GM23338 (cell line): ENCODE data around the gene SRF. TPM values are rescaled to one million over a fixed set of nuclear protein-coding genes. Genes with fewer than 3 reads are reported as not detected.
"Not testable (repeated sequence)": the region's sequence is repeated elsewhere in the genome, so short reads cannot be mapped to it uniquely, and the experiment has no call there.

ENCODE experiments used
- ATAC-seq: fragments of 200-7000 bp; cut with Tn5 transposase; 3 replicates; pipeline ENCODE4 v1.9.1; 2020
- DNase-seq: peaks from one replicate; pipeline ENCODE4 v3.0.0-alpha.2; 2015; ENCODE audit warnings: low spot score
- H2AFZ ChIP-seq: fragments of 200-600 bp; sonication (generic); 2 replicates; pipeline ENCODE4 v1.8.0; 2016; ENCODE audit warnings: antibody characterized with exemption, mild to moderate bottlenecking, moderate library complexity
- H3F3A ChIP-seq: fragments of 200-600 bp; sonication (generic); replicated peaks from 2 replicates; pipeline ENCODE4 v1.8.0; 2017; ENCODE audit warnings: antibody characterized with exemption, mixed run types, low read depth
- H3K27ac ChIP-seq: fragments of 200-600 bp; sonication (generic); 2 replicates; pipeline ENCODE4 v1.6.1; 2016; ENCODE audit warnings: low read depth
- H3K27me3 ChIP-seq: fragments of 200-600 bp; sonication (generic); 2 replicates; pipeline ENCODE4 v1.8.0; 2016; ENCODE audit warnings: mild to moderate bottlenecking, mixed run types, moderate library complexity; ENCODE audit not compliant: insufficient read depth
- H3K36me3 ChIP-seq: fragments of 200-600 bp; sonication (generic); 2 replicates; pipeline ENCODE4 v1.8.0; 2016; ENCODE audit warnings: mild to moderate bottlenecking; ENCODE audit not compliant: insufficient read depth
- H3K4me1 ChIP-seq: fragments of 200-600 bp; sonication (generic); 2 replicates; pipeline ENCODE4 v1.8.0; 2016; ENCODE audit warnings: mild to moderate bottlenecking, moderate library complexity; ENCODE audit not compliant: insufficient read depth
- H3K4me2 ChIP-seq: fragments of 200-600 bp; sonication (generic); 2 replicates; pipeline ENCODE4 v1.7.1; 2017; ENCODE audit warnings: mixed run types
- H3K4me3 ChIP-seq: fragments of 200-600 bp; sonication (generic); 2 replicates; pipeline ENCODE4 v1.6.1; 2016; ENCODE audit warnings: mixed run types
- H3K79me2 ChIP-seq: fragments of 200-600 bp; sonication (generic); replicated peaks from 2 replicates; pipeline ENCODE4 v1.8.0; 2017; ENCODE audit warnings: mild to moderate bottlenecking; ENCODE audit not compliant: insufficient read depth
- H3K9me2 ChIP-seq: fragments of 200-600 bp; sonication (generic); 2 replicates; pipeline ENCODE4 v1.8.0; 2017; ENCODE audit not compliant: insufficient read depth
- H4K20me1 ChIP-seq: fragments of 200-600 bp; sonication (generic); replicated peaks from 2 replicates; pipeline ENCODE4 v1.8.0; 2017; ENCODE audit warnings: mild to moderate bottlenecking; ENCODE audit not compliant: insufficient read depth
- H3K27ac Mint-ChIP-seq: 2 replicates; pipeline ENCODE4 v1.8.0; 2020; ENCODE audit warnings: inconsistent platforms, mild to moderate bottlenecking, moderate library complexity, mixed read lengths
- H3K27me3 Mint-ChIP-seq: 3 replicates; pipeline ENCODE4 v1.8.0; 2022; ENCODE audit warnings: low read depth, mild to moderate bottlenecking, moderate library complexity, mixed read lengths, inconsistent platforms; ENCODE audit not compliant: insufficient read depth, poor library complexity
- H3K36me3 Mint-ChIP-seq: 3 replicates; pipeline ENCODE4 v1.8.0; 2021; ENCODE audit warnings: low read depth, mild to moderate bottlenecking, inconsistent platforms, moderate library complexity, mixed read lengths
- H3K4me1 Mint-ChIP-seq: 3 replicates; pipeline ENCODE4 v1.8.0; 2020; ENCODE audit warnings: mild to moderate bottlenecking, inconsistent platforms, mixed read lengths
- H3K4me3 Mint-ChIP-seq: 3 replicates; pipeline ENCODE4 v1.8.0; 2021; ENCODE audit warnings: moderate library complexity, mild to moderate bottlenecking, inconsistent platforms, mixed read lengths
- H3K9me3 Mint-ChIP-seq: 3 replicates; pipeline ENCODE4 v1.8.0; 2020; ENCODE audit warnings: moderate library complexity, mild to moderate bottlenecking, inconsistent platforms, mixed read lengths
- CREB1 ChIP-seq: fragments of 250-450 bp; sonication (Bioruptor Pico); IDR thresholded peaks from 2 replicates; pipeline ENCODE4 v1.5.0; 2020; ENCODE audit warnings: low read depth, mild to moderate bottlenecking, moderate library complexity
- CTCF ChIP-seq, 2 experiments: fragments of 200-600 bp in 1 of 2; sonication (generic) in 1 of 2; conservative IDR thresholded peaks; 2 replicates each; pipeline versions ENCODE4 v1.5.1 to v1.6.1; 2016 to 2017; ENCODE audit warnings: antibody characterized with exemption in 2 of 2, low read depth in 2 of 2, mild to moderate bottlenecking in 2 of 2, moderate library complexity in 1 of 2
- ETS1 ChIP-seq: IDR thresholded peaks from 2 replicates; pipeline ENCODE4 v1.6.1; 2016; ENCODE audit warnings: antibody characterized with exemption
- EZH2phosphoT487 ChIP-seq: fragments of 200-600 bp; sonication (generic); IDR thresholded peaks from one replicate; pipeline ENCODE4 v1.8.1; 2018; ENCODE audit warnings: antibody characterized with exemption; ENCODE audit not compliant: unreplicated experiment
- JUNB ChIP-seq: IDR thresholded peaks from one replicate; pipeline ENCODE4 v1.6.1; 2016; ENCODE audit warnings: antibody characterized with exemption; ENCODE audit not compliant: unreplicated experiment
- NANOG ChIP-seq: IDR thresholded peaks from 2 replicates; pipeline ENCODE4 v1.6.1; 2016; ENCODE audit warnings: antibody characterized with exemption, borderline replicate concordance
- POLR2AphosphoS5 ChIP-seq: IDR thresholded peaks from 2 replicates; pipeline ENCODE4 v1.6.1; 2016; ENCODE audit warnings: antibody characterized with exemption, low read depth
- REST ChIP-seq: IDR thresholded peaks from one replicate; pipeline ENCODE4 v1.6.1; 2018; ENCODE audit warnings: antibody characterized with exemption; ENCODE audit not compliant: unreplicated experiment
- ZNF462 ChIP-seq: fragments of 250-450 bp; sonication (Bioruptor Pico); IDR thresholded peaks from 2 replicates; pipeline ENCODE4 v1.5.0; 2020; ENCODE audit warnings: mild to moderate bottlenecking, moderate library complexity
- polyA plus RNA-seq: library from polyadenylated mRNA; unstranded; fragments of >200 nt; fragmentation: Nextera tagmentation; extraction: Ambion mirVana; gene quantifications from 2 replicates; pipeline ENCODE4 v1.2.1, GENCODE V29; 2016
- total RNA-seq: library from RNA; depleted of rRNA; stranded (reverse); fragments of >200 nt; shearing (Covaris generic); gene quantifications from 2 replicates; pipeline ENCODE4 v1.2.3, GENCODE V29; 2014

SRF gene
- total and polyA plus RNA-seq, 2 experiments from 2014 or later = 9.9 to 54.9 TPM

GRCh38 chr6:43139973-43140372, 31.1 kb upstream of the SRF start:
- not testable (repeated sequence) for H2AFZ ChIP-seq, H3K27ac Mint-ChIP-seq, H3K4me2 ChIP-seq, H3K4me3 ChIP-seq, H3K36me3 Mint-ChIP-seq, H3F3A ChIP-seq, H4K20me1 ChIP-seq, H3K27ac ChIP-seq, DNase-seq, H3K36me3 ChIP-seq, H3K9me3 Mint-ChIP-seq, ATAC-seq, H3K4me3 Mint-ChIP-seq, H3K9me2 ChIP-seq, H3K27me3 ChIP-seq, H3K4me1 ChIP-seq, H3K79me2 ChIP-seq
- Mint-ChIP-seq H3K27me3 (peaks cover 18% of the 10 kb centered on the region), H3K4me1 (peaks cover 23% of the 10 kb centered on the region)

- Histone ChIP-seq H3K4me2 (no peak overlapping the region), H3F3A (no peaks in the 10 kb centered on the region), H3K4me1 (peaks cover 9% of the 10 kb centered on the region; the same call in 1 of the 2 replicates), H3K4me3 (no peak overlapping the region), H3K9me2 (no peaks in the 10 kb centered on the region), H4K20me1 (no peaks in the 10 kb centered on the region; the same call in 1 of the 2 replicates), H3K79me2 (no peaks in the 10 kb centered on the region), H3K27ac (no peak overlapping the region), H3K27me3 (no peaks in the 10 kb centered on the region), H2AFZ (no peak overlapping the region), H3K36me3 (no peaks in the 10 kb centered on the region; the same call in 1 of the 2 replicates)
- Mint-ChIP-seq H3K9me3 (no peaks in the 10 kb centered on the region), H3K27ac (no peak overlapping the region), H3K4me1 (peaks cover 23% of the 10 kb centered on the region), H3K4me3 (no peak overlapping the region), H3K36me3 (peaks cover 17% of the 10 kb centered on the region), H3K27me3 (peaks cover 19% of the 10 kb centered on the region)
- ATAC-seq = no peak
- no peak for DNase-seq
- TF ChIP-seq CREB1 (CRISPR knock-in tag) (no peak), NANOG (no peak), JUNB (no peak), POLR2AphosphoS5 (no peak), EZH2phosphoT487 (no peak), ETS1 (no peak), ZNF462 (no peak), REST (no peak), CTCF (conservative IDR thresholded peaks at IDR 0.05; ENCODE audit: low read depth in 2 of 2) (no peak)
These were observed 29.4 kb upstream of the SRF start for GRCh38 chr6:43141644-43142043.
